ENCODE measurements around the gene ARID1B. TPM values are rescaled to one million over a fixed set of nuclear protein-coding genes. Genes with fewer than 3 reads are reported as not detected.

ARID1B gene
- total and polyA plus RNA-seq, 2 donors (not counting 1 experiment from before 2014, with no cell fraction given): 47.2 to 280 TPM

GRCh38 chr6:156822747-156823206 lies 45.6 kb downstream of the ARID1B start:
- ChIA-PET CTCF (interaction anchor here (0.6 kb wide), 1 partner anchor 10 kb away, joined by 3 read pairs; no protein-coding TSS in a partner anchor), POLR2A (no interaction called here)
- 96% methylated on average over 8 of the region's 14 CpGs for WGBS (ENCODE audit: insufficient coverage)
- Mint-ChIP-seq H3K4me1 (peaks cover 87% of the 10 kb centered on the region), H3K27ac (peak overlapping the region; percentile 75), H3K9me3 (ENCODE audit: insufficient read depth) (no peaks in the 10 kb centered on the region), H3K4me3 (peak overlapping the region; percentile 56), H3K27me3 (no peaks in the 10 kb centered on the region)
- Histone ChIP-seq H3K27me3 (replicated peaks in 1 of 4; ENCODE audit: control extremely low read depth in 1 of 4, control insufficient read depth in 3 of 4, insufficient read depth in 4 of 4, low read length in 3 of 4) (no peaks in the 10 kb centered on the region), H3K79me2 (ENCODE audit: control insufficient read depth, insufficient read depth, low read length) (peaks cover 99% of the 10 kb centered on the region), H3K4me3 (ENCODE audit: control extremely low read depth in 1 of 5, extremely low read depth in 1 of 5, insufficient read depth in 1 of 5, low read depth in 2 of 5, low read length in 4 of 5) (no peak overlapping the region), H4K20me1 (ENCODE audit: control insufficient read depth, insufficient read depth, low read length, poor library complexity, severe bottlenecking) (peaks cover 69% of the 10 kb centered on the region), H3K9ac (ENCODE audit: low read length) (no peak overlapping the region), H3K9me3 (ENCODE audit: control extremely low read depth in 1 of 3, control insufficient read depth in 2 of 3, insufficient read depth in 1 of 3, low read length in 2 of 3) (no peaks in the 10 kb centered on the region), H2AFZ (ENCODE audit: insufficient read depth, low read depth, low read length, poor library complexity, severe bottlenecking) (no peak overlapping the region), H3K4me2 (replicated peaks; ENCODE audit: low read depth, low read length, poor library complexity, severe bottlenecking) (peak overlapping the region; percentile 23), H3K36me3 (replicated peaks in 1 of 2; ENCODE audit: control extremely low read depth in 1 of 2, control insufficient read depth in 1 of 2, extremely low read depth in 1 of 2, insufficient read depth in 2 of 2, low read length in 1 of 2) (no peaks in the 10 kb centered on the region), H3K27ac (ENCODE audit: low read length in 2 of 2) (no peak overlapping the region), H3K4me1 (ENCODE audit: control insufficient read depth in 2 of 2, insufficient read depth in 2 of 2, low read length in 2 of 2) (peaks cover 69 to 77% of the 10 kb centered on the region in 2 donors)
- intact Hi-C loops (cut with micrococcal nuclease): no loop called here
- ATAC-seq (ENCODE audit: low read depth) (no peak), DNase-seq (no peak)
- no peak for TF ChIP-seq CTCF (IDR thresholded peaks at IDR 0.05)
- TF ChIP-seq EZH2 (IDR thresholded peaks at IDR 0.05; ENCODE audit: borderline replicate concordance, insufficient read depth, low read depth, low read length, poor library complexity, severe bottlenecking): no peak

- no peak overlapping the region for H2AFZ ChIP-seq (ENCODE audit: insufficient read depth, low read depth, low read length, poor library complexity, severe bottlenecking)
- ATAC-seq (ENCODE audit: low read depth) (no peak), DNase-seq (peak; percentile 33)
- H3K4me1 ChIP-seq (ENCODE audit: control insufficient read depth in 2 of 2, insufficient read depth in 2 of 2, low read length in 2 of 2): peaks cover 66 to 67% of the 10 kb centered on the region in 2 donors
- peaks cover 69% of the 10 kb centered on the region for H4K20me1 ChIP-seq (ENCODE audit: control insufficient read depth, insufficient read depth, low read length, poor library complexity, severe bottlenecking)
- intact Hi-C loops (cut with micrococcal nuclease): no loop called here
- H3K27ac ChIP-seq (ENCODE audit: low read length in 2 of 2): peak overlapping the region in 1 of 2 donors; percentile 37
- 64% methylated on average over 7 of the region's 8 CpGs for WGBS (ENCODE audit: insufficient coverage)
- Mint-ChIP-seq H3K27ac (peak overlapping the region; percentile 33), H3K27me3 (no peaks in the 10 kb centered on the region), H3K4me1 (peaks cover 89% of the 10 kb centered on the region), H3K9me3 (ENCODE audit: insufficient read depth) (no peaks in the 10 kb centered on the region), H3K4me3 (peak overlapping the region; percentile 29)
- CTCF ChIA-PET: interaction anchor here (0.5 kb wide), 1 partner anchor 54 kb away, joined by 3 read pairs; no protein-coding TSS in a partner anchor
- POLR2A ChIA-PET: interaction anchor here (0.6 kb wide), 1 partner anchor 14 kb away, joined by 9 read pairs; no protein-coding TSS in a partner anchor
- no peaks in the 10 kb centered on the region for H3K9me3 ChIP-seq (ENCODE audit: control extremely low read depth in 1 of 3, control insufficient read depth in 2 of 3, insufficient read depth in 1 of 3, low read length in 2 of 3)
- H3K36me3 ChIP-seq (replicated peaks in 1 of 2; ENCODE audit: control extremely low read depth in 1 of 2, control insufficient read depth in 1 of 2, extremely low read depth in 1 of 2, insufficient read depth in 2 of 2, low read length in 1 of 2): peaks cover 0 to 3% of the 10 kb centered on the region in 2 experiments
- peak overlapping the region; percentile 23 for H3K4me2 ChIP-seq (replicated peaks; ENCODE audit: low read depth, low read length, poor library complexity, severe bottlenecking)
- no peaks in the 10 kb centered on the region for H3K27me3 ChIP-seq (replicated peaks in 1 of 4; ENCODE audit: control extremely low read depth in 1 of 4, control insufficient read depth in 3 of 4, insufficient read depth in 4 of 4, low read length in 3 of 4)
- peaks cover 99% of the 10 kb centered on the region for H3K79me2 ChIP-seq (ENCODE audit: control insufficient read depth, insufficient read depth, low read length)
- no peak overlapping the region for H3K9ac ChIP-seq (ENCODE audit: low read length)
- TF ChIP-seq CTCF (IDR thresholded peaks at IDR 0.05) (no peak), EZH2 (IDR thresholded peaks at IDR 0.05; ENCODE audit: borderline replicate concordance, insufficient read depth, low read depth, low read length, poor library complexity, severe bottlenecking) (no peak)
- no peak overlapping the region for H3K4me3 ChIP-seq (ENCODE audit: control extremely low read depth in 1 of 5, extremely low read depth in 1 of 5, insufficient read depth in 1 of 5, low read depth in 2 of 5, low read length in 4 of 5)
These were observed 47.0 kb downstream of the ARID1B start for GRCh38 chr6:156824142-156824541.
